GM18951 (cell line): ENCODE results near the gene CORO2B.

ENCODE experiments used
- POLR2A ChIP-seq: IDR thresholded peaks from 4 replicates; pipeline ENCODE4 v1.6.1; 2011; ENCODE audit warnings: mild to moderate bottlenecking; ENCODE audit not compliant: insufficient read length, insufficient read depth; ENCODE audit errors: extremely low read depth
- in situ Hi-C: fragments of 300-500 bp; cut with MboI; formaldehyde crosslinking; loops from one replicate; pipeline ENCODE4 v1.12.0; 2022; ENCODE audit warnings: low sequenced_read_pairs, mixed read lengths, inconsistent platforms; ENCODE audit not compliant: unreplicated experiment

Gene CORO2B

DNA sequence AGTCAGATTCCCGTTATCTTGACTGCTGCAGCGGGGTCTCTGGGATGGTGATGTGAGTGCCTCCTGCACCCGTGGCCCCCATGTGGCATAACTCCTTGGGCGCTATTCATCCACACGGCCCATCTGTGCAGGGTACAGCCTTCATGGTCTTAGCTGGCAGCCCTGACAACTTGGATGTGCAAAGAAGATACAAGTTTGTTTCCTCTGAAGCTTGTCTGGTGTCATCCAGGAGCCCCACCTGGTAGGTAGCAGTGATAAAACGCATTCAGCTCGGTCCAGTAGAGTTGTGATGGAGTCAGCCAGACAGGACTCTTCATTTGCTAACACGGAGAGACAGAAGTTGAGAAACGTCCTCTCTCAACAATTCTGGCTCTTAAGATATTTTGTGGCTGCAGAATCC, 53.3 kb downstream of the CORO2B start:
- in situ Hi-C loops: no loop called here
- no peak for TF ChIP-seq POLR2A

DNA sequence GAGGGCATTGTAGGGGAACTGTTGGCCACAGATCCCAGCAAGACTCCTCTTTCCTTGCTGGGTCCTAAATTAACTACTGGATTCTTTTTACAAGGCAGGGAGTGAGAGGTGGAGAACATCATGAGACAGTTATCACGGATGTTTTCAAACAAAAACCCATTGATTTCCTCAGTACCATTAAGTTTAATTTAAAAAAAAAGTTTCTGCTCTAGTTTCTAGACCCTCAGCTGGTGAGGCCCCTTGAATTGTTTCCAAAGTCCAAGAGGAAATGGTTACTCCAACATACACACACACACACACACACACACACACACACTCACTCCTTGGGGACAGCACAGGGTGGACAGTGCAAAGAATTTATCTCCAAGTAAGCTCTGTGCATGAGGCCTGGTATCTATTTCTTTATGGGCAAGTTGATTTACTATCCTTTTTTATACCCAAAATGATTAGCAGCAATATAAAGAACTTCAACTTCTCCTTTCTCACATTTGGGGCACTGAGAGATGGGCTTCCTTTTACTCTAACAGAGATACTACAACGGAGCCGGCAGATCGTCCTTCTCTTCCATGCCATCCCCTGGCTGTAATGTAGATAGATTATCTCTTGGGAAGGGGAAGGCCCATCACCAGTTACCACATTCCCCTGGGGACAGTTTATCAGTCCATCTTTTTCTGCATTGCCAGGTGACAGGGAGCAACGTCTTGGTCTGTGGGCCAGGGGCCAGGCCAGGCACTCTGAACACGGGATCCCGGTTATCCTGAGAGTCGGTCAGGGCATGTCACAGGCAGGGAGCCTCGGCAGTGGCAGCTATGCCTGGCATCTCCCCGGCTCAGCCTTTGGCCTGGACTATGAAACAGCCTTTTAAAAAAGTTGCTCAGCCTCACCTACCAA, 54.7 kb downstream of the CORO2B start:
- no peak for TF ChIP-seq POLR2A
- in situ Hi-C loops: no loop called here

DNA sequence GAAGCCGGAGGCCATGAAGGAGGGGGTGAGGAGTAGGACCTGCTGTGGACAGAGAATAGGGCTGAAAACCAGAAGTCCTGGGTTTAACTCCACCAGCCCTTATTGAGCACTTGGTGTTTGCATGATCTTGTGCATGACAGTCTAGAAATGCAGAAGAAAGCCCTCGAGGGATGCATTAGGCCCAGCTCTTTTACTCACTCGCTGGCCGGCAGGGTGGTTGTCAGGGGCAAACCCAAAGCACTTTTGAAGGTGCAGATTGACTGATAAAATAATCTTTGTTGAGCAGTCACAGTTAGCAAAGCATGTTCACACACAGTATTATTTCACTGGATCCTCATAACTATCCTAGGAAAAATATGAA, 55.3 kb downstream of the CORO2B start:
- in situ Hi-C loops: no loop called here
- TF ChIP-seq POLR2A: no peak

DNA sequence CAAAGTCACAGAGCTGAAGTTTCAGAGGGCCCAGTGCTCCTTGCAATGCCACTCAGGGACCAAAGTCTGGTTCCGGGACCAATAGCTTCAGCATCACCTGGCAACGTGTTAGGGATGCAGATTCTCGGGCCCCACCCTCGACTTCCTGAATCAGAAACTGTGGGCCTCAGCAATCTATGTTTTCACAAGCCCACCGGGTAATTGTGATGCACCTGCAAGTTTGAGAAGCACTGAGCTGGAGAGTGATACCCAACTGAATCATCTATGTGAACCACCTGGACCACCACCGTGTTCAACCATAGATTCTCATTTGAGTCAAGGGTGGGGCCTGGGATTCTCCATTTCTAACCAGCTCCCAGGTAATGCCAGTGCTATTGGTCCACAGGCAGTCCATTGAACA, 55.7 kb downstream of the CORO2B start:
- in situ Hi-C loops: no loop called here
- no peak for TF ChIP-seq POLR2A

DNA sequence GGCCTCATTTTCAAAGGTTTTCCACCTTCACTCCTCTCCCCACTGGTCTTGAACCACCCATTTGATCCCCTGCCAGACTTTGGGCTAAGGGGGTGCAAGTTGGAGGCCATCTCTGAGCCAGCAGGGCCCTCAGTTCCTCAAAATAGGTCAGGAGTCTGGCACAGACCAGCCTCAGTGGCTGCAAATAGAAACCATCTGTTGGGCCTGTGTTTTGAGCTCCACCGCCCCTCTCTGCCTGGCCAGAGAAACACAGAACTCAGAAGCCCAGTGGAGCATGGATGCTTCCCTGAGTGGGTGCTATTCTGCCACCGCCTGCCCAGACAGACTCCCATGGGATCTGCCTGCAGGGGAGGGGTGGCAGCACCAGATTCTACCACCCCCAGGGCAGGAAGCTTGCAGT, 56.3 kb downstream of the CORO2B start:
- in situ Hi-C loops: no loop called here
- TF ChIP-seq POLR2A: no peak

DNA sequence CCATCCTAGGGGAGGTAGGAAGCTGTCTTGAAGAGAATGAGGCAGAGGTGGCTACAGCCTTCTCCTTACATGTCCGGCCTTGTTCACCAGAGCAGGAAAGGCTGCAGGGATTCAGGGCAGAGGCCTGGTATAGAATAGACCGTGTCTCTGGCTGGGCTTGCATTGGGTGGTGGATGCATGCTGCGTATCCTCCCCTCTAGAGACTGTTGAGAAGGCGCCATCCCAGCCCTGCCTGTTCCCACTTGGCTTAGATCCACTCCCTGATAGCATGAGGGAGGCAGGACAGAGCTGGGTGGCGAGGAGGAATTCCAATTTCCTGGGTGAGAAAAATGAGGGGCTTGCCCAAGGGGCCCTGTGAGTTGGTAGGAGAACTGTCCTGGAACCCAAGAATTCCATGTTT, 57.5 kb downstream of the CORO2B start:
- in situ Hi-C loops: no loop called here
- TF ChIP-seq POLR2A: no peak

GRCh38 chr15:68637767-68638404, 59.1 kb downstream of the CORO2B start:
- TF ChIP-seq POLR2A: no peak
- in situ Hi-C loops: no loop called here

- in situ Hi-C loops: no loop called here
- no peak for TF ChIP-seq POLR2A
Measured at GRCh38 chr15:68638953-68639515, 60.2 kb downstream of the CORO2B start.

DNA sequence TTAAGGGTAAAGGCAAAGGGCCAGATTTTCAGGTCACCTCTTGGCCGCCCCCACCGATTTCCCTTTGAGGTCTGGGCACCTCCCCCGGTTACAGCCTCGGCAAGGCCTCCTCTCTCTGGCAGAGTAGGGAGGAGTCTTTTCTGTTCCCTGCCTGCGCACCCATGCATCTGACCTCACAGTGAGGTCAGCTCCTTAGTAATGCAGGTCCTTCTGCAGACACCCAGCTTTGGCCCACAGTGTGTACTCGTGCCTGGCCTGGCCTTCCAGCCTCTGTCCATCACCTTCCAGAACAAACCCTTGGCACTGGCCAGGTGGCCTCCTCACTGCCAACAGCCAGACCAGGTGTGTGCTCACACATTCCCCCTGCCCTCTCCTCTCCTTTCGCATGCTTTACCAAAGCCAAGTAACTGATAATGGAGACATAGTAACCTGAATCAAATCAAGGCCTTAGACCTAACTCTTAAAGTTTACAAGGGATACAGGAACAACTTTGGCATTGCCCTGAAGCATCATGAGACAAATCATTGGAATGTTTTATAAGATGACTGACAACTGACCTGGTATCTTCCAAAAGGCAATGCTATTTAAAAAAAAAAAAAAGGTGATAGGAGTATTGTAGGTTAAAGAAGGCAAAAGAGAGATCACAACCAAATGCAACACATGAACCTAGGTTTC, 61.3 kb downstream of the CORO2B start:
- in situ Hi-C loops: no loop called here
- TF ChIP-seq POLR2A: no peak

DNA sequence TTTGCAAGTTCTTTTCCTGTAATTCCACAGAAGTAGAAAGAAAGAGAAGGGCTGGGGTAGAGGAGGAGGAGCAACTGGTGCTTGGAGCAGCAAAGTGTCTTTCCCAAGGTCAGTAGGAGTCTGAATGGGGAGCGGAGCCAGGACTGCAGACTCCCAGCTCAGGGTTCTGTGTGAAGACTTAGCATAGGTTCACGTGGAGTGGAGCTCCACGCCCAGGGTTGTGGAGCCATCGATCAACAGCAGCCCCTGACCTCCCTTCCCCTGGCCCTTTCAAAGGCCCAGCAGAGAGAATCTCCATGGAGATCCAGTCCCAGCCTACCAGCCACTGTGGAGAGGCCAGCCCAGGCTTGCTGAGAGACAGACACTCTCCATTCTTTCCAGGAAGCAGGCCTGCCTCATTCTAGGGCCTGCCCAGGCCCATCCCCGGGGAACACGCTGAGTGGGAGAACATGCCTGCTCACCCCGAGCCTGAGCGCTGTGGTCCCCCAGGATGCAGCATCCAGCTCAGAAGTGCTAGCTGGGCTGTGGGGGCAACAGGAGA, 62.1 kb downstream of the CORO2B start:
- in situ Hi-C loops: no loop called here
- TF ChIP-seq POLR2A: no peak

GRCh38 chr15:68641376-68641775, 62.6 kb downstream of the CORO2B start:
- no peak for TF ChIP-seq POLR2A
- in situ Hi-C loops: no loop called here

GRCh38 chr15:68642491-68642845, 63.7 kb downstream of the CORO2B start:
- no peak for TF ChIP-seq POLR2A
- in situ Hi-C loops: no loop called here

DNA sequence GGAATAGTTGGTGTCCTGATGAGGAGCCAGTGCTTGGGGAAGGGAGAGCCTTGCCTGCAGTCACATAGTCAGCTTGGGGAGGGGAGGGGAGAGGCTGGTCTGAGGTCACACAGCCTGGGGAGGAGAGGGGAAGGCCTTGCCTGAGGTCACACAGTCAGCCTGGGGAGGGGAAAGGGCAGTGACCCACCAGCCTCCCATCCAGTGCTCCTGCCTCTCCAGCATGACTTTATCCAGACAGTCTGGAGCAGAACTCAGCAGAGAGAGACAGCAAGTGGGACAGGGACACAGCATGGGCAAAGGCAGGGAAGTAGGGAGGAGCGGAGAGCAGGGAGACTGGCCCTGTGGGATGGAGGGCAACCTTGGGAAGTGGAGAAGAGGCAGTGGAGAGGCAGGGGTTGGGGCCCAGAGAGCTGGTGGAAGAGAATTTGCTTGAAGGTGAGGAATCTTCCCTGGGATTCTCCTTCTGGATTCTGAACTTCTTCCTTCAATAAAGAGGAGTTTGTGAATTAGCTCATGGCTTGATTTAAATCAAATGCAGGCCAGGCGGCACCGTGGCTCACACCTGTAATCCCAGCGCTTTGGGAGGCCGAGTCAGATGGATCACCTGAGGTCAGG, 64.5 kb downstream of the CORO2B start:
- TF ChIP-seq POLR2A: no peak

More for the DNA sequence above, 64.5 kb downstream of the CORO2B start:
- in situ Hi-C loops: no loop called here
